ENCODE data around the gene CCDC82. TPM values are rescaled to one million over a fixed set of nuclear protein-coding genes. Genes with fewer than 3 reads are reported as not detected.

The CCDC82 gene
- total and polyA plus RNA-seq, 2 experiments from 2014 or later = 19.1 to 33.2 TPM

DNA sequence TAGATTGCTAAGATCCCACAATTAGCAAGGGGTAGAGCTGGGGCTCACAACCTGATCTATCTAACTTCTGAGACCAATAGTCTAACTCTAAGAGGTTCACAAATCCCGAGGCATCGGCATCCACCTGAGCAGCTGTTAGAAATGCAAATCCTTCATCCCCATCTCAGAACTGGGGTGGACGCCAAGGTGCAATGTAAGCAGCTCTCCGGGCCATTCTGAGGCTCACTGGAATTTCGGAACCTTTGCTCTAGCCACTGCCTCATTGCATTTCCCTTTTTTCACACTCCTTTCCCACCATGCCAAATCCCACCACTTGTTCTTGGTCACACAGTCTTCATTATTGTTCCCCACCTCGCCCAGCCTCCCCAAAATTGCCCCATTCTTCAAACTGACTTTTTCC lies 76.5 kb downstream of the CCDC82 start:
- peaks cover 98% of the 10 kb centered on the region for H3K4me1 ChIP-seq (ENCODE audit: insufficient read depth)
- no peaks in the 10 kb centered on the region for H3K27me3 ChIP-seq (replicated peaks; ENCODE audit: insufficient read depth)

DNA sequence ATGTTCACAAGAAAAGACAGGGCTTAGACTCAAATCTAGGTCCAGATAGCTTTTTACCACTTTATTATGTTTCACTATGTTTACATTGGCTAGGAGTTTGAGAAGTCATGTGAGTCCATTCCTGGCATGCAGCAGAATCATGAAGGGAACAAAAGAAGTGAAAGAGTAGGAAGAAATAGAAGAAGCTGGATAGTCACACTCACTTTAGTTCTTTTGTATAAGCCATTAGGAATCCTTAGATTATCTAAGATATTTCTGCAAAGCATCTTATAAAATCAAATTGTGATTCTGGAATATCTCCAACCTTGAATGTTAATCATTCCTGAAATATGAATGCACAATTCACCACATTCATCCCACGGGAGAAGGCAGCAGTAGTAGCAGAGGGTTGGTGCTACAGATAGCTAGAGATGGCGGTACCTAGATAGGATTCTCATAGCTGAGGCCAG lies 78.6 kb downstream of the CCDC82 start:
- Histone ChIP-seq H3K9ac (no peak overlapping the region), H4K20me1 (ENCODE audit: insufficient read depth) (no peaks in the 10 kb centered on the region), H3K4me1 (ENCODE audit: insufficient read depth) (peaks cover 96% of the 10 kb centered on the region)

More for the DNA sequence above, 76.5 kb downstream of the CCDC82 start:
- Histone ChIP-seq H3K79me2 (ENCODE audit: insufficient read depth) (peaks cover 93% of the 10 kb centered on the region), H3K4me2 (ENCODE audit: unreplicated experiment) (no peak overlapping the region), H3F3A (ENCODE audit: insufficient read depth) (peaks cover 80% of the 10 kb centered on the region), H3K9ac (no peak overlapping the region), H3K4me3 (no peak overlapping the region), H4K20me1 (ENCODE audit: insufficient read depth) (no peaks in the 10 kb centered on the region), H3K9me3 (ENCODE audit: low read depth) (no peaks in the 10 kb centered on the region), H3K9me2 (ENCODE audit: insufficient read depth) (no peaks in the 10 kb centered on the region), H3K27ac (peak overlapping the region; percentile 99; the same call in 1 of the 2 replicates), H3K36me3 (ENCODE audit: low read depth) (no peaks in the 10 kb centered on the region), H2AFZ (no peak overlapping the region)
- TF ChIP-seq EZH2 (IDR thresholded peaks at IDR 0.05; ENCODE audit: insufficient read depth, poor library complexity, severe bottlenecking) = no peak
- no peak for TF ChIP-seq EZH2phosphoT487 (IDR thresholded peaks at IDR 0.05; ENCODE audit: insufficient read depth, low read depth)
- DNase-seq = no peak
- in situ Hi-C loops (cut with MboI) = no loop called here
- whole genome bisulfite sequencing, 2 experiments (ENCODE audit: low coverage in 1 of 2, low lambda C conversion rate in 2 of 2, missing lambda C conversion rate in 2 of 2) = 91 to 97% methylated on average over 6 of the region's 6 CpGs

DNA sequence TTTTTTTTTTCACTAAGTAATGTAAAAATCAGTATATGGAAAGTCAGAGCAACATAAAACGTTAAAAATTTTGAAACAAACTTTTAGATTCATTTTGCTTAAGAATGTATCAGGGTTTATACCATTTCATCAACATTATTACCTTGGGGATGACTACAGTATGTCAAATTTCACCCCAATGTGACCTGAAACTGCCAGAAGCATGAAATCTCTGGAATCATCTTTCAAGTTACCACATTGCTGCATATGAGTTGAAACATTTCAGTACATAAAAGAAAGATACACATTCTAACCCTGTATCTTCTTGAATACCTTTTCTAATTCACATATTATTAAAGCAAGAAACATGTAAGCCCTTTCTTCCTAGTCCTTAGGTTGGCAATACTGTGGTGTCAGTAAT lies 79.5 kb downstream of the CCDC82 start:
- no peak overlapping the region for H3K9ac ChIP-seq
- WGBS, 2 experiments (ENCODE audit: low coverage in 1 of 2, low lambda C conversion rate in 2 of 2, missing lambda C conversion rate in 2 of 2) = 89 to 97% methylated on average over 1 of the region's 1 CpG
- H3K27me3 ChIP-seq (replicated peaks; ENCODE audit: insufficient read depth) = no peaks in the 10 kb centered on the region
- no peak for DNase-seq
- peak overlapping the region; percentile 96 for H3K4me2 ChIP-seq (ENCODE audit: unreplicated experiment)
- H3K36me3 ChIP-seq (ENCODE audit: low read depth) = no peaks in the 10 kb centered on the region
- no peak overlapping the region for H2AFZ ChIP-seq
- in situ Hi-C loops (cut with MboI) = no loop called here
- peak overlapping the region; percentile 99 for H3K27ac ChIP-seq
- no peaks in the 10 kb centered on the region for H3K9me2 ChIP-seq (ENCODE audit: insufficient read depth)
- no peaks in the 10 kb centered on the region for H3K9me3 ChIP-seq (ENCODE audit: low read depth)
- no peak for TF ChIP-seq EZH2phosphoT487 (IDR thresholded peaks at IDR 0.05; ENCODE audit: insufficient read depth, low read depth)
- TF ChIP-seq EZH2 (IDR thresholded peaks at IDR 0.05; ENCODE audit: insufficient read depth, poor library complexity, severe bottlenecking) = no peak
- H3K4me1 ChIP-seq (ENCODE audit: insufficient read depth) = peaks cover 96% of the 10 kb centered on the region
- 0 out of 2 replicates have a peak overlapping the region, but pooled peaks have one; percentile 23 for H3K4me3 ChIP-seq
- H4K20me1 ChIP-seq (ENCODE audit: insufficient read depth) = no peaks in the 10 kb centered on the region
- peaks cover 93% of the 10 kb centered on the region for H3F3A ChIP-seq (ENCODE audit: insufficient read depth)
- peaks cover 77% of the 10 kb centered on the region for H3K79me2 ChIP-seq (ENCODE audit: insufficient read depth)

More for the DNA sequence above, 78.6 kb downstream of the CCDC82 start:
- in situ Hi-C loops (cut with MboI) = no loop called here
- H2AFZ ChIP-seq = no peak overlapping the region
- 39 to 47% methylated on average over 2 of the region's 2 CpGs for WGBS, 2 experiments (ENCODE audit: low coverage in 1 of 2, low lambda C conversion rate in 2 of 2, missing lambda C conversion rate in 2 of 2)
- peaks cover 77% of the 10 kb centered on the region for H3K79me2 ChIP-seq (ENCODE audit: insufficient read depth)
- H3K9me2 ChIP-seq (ENCODE audit: insufficient read depth) = no peaks in the 10 kb centered on the region
- H3K9me3 ChIP-seq (ENCODE audit: low read depth) = no peaks in the 10 kb centered on the region
- H3K4me3 ChIP-seq = peak overlapping the region; percentile 23
- no peaks in the 10 kb centered on the region for H3K36me3 ChIP-seq (ENCODE audit: low read depth)
- no peaks in the 10 kb centered on the region for H3K27me3 ChIP-seq (replicated peaks; ENCODE audit: insufficient read depth)
- H3K27ac ChIP-seq = peak overlapping the region; percentile 99
- peak; percentile 87 for DNase-seq
- H3F3A ChIP-seq (ENCODE audit: insufficient read depth) = peaks cover 87% of the 10 kb centered on the region
- peak overlapping the region; percentile 96 for H3K4me2 ChIP-seq (ENCODE audit: unreplicated experiment)
- TF ChIP-seq EZH2 (IDR thresholded peaks at IDR 0.05; ENCODE audit: insufficient read depth, poor library complexity, severe bottlenecking) (no peak), EZH2phosphoT487 (IDR thresholded peaks at IDR 0.05; ENCODE audit: insufficient read depth, low read depth) (no peak)

DNA sequence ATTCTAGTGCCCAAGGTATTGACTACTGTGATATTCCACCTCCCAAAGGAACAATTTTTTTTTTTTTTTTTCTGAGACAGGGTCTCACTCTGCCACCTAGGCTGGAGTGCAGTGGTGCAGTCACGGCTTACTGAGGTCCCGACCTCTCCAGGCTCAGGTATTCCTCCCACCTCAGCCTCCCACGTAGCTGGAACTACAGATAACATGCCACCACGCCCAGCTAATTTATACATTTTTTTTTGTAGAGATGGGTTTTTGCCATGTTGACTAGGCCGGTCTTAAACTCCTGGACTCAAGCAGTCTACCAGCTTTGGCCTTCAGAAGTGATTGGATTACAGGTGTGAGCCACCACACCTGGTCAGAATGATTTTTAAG lies 80.1 kb downstream of the CCDC82 start:
- no peaks in the 10 kb centered on the region for H3K9me3 ChIP-seq (ENCODE audit: low read depth)
- WGBS, 2 experiments (ENCODE audit: low coverage in 1 of 2, low lambda C conversion rate in 2 of 2, missing lambda C conversion rate in 2 of 2) = 86 to 87% methylated on average over 5 of the region's 5 CpGs

More for the DNA sequence above, 80.1 kb downstream of the CCDC82 start:
- DNase-seq = no peak
- no peaks in the 10 kb centered on the region for H3K27me3 ChIP-seq (replicated peaks; ENCODE audit: insufficient read depth)
- no peaks in the 10 kb centered on the region for H3K36me3 ChIP-seq (ENCODE audit: low read depth)
- H3F3A ChIP-seq (ENCODE audit: insufficient read depth) = peaks cover 94% of the 10 kb centered on the region
- H3K79me2 ChIP-seq (ENCODE audit: insufficient read depth) = peaks cover 77% of the 10 kb centered on the region
- H3K9ac ChIP-seq = peak overlapping the region; percentile 91; the same call in 1 of the 2 replicates
- no peak overlapping the region for H3K4me3 ChIP-seq
- H3K4me1 ChIP-seq (ENCODE audit: insufficient read depth) = peaks cover 96% of the 10 kb centered on the region
- H2AFZ ChIP-seq = no peak overlapping the region
- H3K27ac ChIP-seq = peak overlapping the region; percentile 99
- in situ Hi-C loops (cut with MboI) = no loop called here
- H3K4me2 ChIP-seq (ENCODE audit: unreplicated experiment) = peak overlapping the region; percentile 96
- no peaks in the 10 kb centered on the region for H4K20me1 ChIP-seq (ENCODE audit: insufficient read depth)
- H3K9me2 ChIP-seq (ENCODE audit: insufficient read depth) = no peaks in the 10 kb centered on the region
- TF ChIP-seq EZH2phosphoT487 (IDR thresholded peaks at IDR 0.05; ENCODE audit: insufficient read depth, low read depth) (no peak), EZH2 (IDR thresholded peaks at IDR 0.05; ENCODE audit: insufficient read depth, poor library complexity, severe bottlenecking) (no peak)
